HG03469 (cell line): ENCODE measurements around the gene CIROP.

Experiments used
- ATAC-seq: cut with Tn5 transposase; IDR thresholded peaks from one replicate; pipeline ENCODE4 v1.9.1; 2021; ENCODE audit warnings: mild to moderate bottlenecking, moderate library complexity, moderate number of reproducible peaks; ENCODE audit not compliant: unreplicated experiment

The CIROP gene

GRCh38 chr14:23054000-23054811 lies 50.6 kb downstream of the CIROP start:
- ATAC-seq: no peak

- no peak for ATAC-seq
Observed at GRCh38 chr14:23053426-23053825, 51.4 kb downstream of the CIROP start.

- ATAC-seq: no peak
Observed at GRCh38 chr14:23052671-23053070, 52.1 kb downstream of the CIROP start.

GRCh38 chr14:23052182-23052623 lies 52.6 kb downstream of the CIROP start:
- no peak for ATAC-seq

GRCh38 chr14:23051141-23052057 lies 53.4 kb downstream of the CIROP start:
- ATAC-seq: no peak
